ENCODE data around the gene CD44.

Gene CD44

DNA sequence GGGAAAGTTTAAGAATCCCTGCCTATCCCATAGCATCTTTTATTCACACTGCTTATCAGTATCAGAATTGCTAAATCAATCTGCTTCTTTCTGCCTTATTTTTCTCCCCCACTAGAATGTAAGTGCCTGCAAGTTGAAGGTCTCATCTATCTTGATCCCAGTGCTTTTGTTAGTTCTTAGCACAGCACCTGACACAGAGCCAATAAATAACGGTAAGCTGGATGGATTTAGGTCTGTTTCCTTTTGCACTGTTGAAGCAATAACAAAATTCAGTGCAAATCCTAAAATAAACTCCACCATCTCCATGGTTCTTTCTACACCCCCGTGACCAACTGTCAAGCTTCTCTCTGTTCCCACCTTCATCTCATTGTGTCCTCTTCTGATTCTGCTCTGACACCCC, 36.7 kb upstream of the CD44 start:
- TF ChIP-seq BACH2 (CRISPR knock-in tag; IDR thresholded peaks at IDR 0.05; ENCODE audit: borderline replicate concordance) (no peak), PPARA (CRISPR knock-in tag; IDR thresholded peaks at IDR 0.05; ENCODE audit: borderline replicate concordance) (no peak), ZNF8 (CRISPR knock-in tag; IDR thresholded peaks at IDR 0.05) (no peak), SNAI2 (CRISPR knock-in tag; IDR thresholded peaks at IDR 0.05) (no peak), PATZ1 (CRISPR knock-in tag; IDR thresholded peaks at IDR 0.05; ENCODE audit: borderline replicate concordance) (no peak), ZFP30 (CRISPR knock-in tag; IDR thresholded peaks at IDR 0.05) (no peak), CSDC2 (CRISPR knock-in tag; IDR thresholded peaks at IDR 0.05) (no peak), TOX (CRISPR knock-in tag; IDR thresholded peaks at IDR 0.05; ENCODE audit: borderline replicate concordance) (no peak), TSHZ2 (CRISPR knock-in tag; IDR thresholded peaks at IDR 0.05) (no peak), ZFP3 (CRISPR knock-in tag; IDR thresholded peaks at IDR 0.05) (no peak), ARNTL (CRISPR knock-in tag; IDR thresholded peaks at IDR 0.05; ENCODE audit: borderline replicate concordance, low read depth) (no peak), GLIS3 (CRISPR knock-in tag; IDR thresholded peaks at IDR 0.05) (no peak), CREB5 (CRISPR knock-in tag; IDR thresholded peaks at IDR 0.05; ENCODE audit: low read depth) (no peak), ZNF565 (CRISPR knock-in tag; conservative IDR thresholded peaks at IDR 0.05; ENCODE audit: low read depth) (no peak), ISL1 (CRISPR knock-in tag; IDR thresholded peaks at IDR 0.05) (no peak)
- TF ChIP-seq, protein P1, sequence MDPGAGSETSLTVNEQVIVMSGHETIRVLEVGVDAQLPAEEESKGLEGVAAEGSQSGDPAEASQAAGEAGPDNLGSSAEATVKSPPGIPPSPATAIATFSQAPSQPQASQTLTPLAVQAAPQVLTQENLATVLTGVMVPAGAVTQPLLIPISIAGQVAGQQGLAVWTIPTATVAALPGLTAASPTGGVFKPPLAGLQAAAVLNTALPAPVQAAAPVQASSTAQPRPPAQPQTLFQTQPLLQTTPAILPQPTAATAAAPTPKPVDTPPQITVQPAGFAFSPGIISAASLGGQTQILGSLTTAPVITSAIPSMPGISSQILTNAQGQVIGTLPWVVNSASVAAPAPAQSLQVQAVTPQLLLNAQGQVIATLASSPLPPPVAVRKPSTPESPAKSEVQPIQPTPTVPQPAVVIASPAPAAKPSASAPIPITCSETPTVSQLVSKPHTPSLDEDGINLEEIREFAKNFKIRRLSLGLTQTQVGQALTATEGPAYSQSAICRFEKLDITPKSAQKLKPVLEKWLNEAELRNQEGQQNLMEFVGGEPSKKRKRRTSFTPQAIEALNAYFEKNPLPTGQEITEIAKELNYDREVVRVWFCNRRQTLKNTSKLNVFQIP (CRISPR knock-in tag; IDR thresholded peaks at IDR 0.05; ENCODE audit: borderline replicate concordance, low read depth): no peak
- TF ChIP-seq, protein P2, sequence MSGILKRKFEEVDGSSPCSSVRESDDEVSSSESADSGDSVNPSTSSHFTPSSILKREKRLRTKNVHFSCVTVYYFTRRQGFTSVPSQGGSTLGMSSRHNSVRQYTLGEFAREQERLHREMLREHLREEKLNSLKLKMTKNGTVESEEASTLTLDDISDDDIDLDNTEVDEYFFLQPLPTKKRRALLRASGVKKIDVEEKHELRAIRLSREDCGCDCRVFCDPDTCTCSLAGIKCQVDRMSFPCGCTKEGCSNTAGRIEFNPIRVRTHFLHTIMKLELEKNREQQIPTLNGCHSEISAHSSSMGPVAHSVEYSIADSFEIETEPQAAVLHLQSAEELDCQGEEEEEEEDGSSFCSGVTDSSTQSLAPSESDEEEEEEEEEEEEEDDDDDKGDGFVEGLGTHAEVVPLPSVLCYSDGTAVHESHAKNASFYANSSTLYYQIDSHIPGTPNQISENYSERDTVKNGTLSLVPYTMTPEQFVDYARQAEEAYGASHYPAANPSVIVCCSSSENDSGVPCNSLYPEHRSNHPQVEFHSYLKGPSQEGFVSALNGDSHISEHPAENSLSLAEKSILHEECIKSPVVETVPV (CRISPR knock-in tag; IDR thresholded peaks at IDR 0.05): no peak
- ATAC-seq: no peak

DNA sequence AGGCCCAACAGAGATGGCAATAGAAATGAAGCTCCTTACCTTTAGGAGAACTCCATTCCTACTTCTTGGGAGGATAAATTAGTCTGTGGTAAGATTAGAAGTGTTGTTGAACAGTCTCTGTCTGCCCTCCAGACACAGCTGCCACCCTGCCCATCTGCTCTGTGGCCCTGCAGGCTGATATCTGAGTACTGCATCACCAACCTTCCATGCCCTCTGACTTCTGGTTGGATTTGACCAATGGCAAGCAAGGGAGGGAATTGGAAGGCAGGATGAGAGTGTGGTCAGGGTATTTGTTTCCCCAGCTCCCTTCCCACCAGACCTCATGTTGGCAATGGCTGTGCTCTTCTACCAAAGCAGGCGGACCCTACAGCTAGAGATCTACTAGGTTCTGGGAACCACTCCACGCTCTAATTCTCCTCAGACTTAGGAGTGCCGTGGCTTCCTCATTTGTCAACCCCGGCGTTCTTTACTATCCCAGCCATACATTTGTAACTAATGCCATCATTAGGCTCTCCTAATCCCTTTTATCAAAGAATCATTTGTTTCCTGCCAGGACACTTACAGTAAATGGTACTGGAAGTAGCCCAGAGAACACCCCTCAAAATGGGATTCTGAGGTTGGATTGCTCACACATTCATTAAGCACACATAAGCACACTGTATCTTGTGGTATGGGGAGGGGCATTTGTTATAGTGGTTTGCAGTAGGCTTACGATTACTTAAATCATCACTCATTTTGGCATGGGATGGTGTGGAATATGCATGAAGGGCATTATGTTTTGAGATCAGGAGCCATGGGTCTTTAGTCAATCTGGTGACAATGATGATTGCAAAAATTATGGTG, 35.4 kb upstream of the CD44 start:
- no peak for TF ChIP-seq TCF4 (CRISPR knock-in tag; IDR thresholded peaks at IDR 0.05; ENCODE audit: borderline replicate concordance)
- TF ChIP-seq ZC3H10 (CRISPR knock-in tag; IDR thresholded peaks at IDR 0.05): no peak
- TF ChIP-seq ZNF565 (CRISPR knock-in tag; conservative IDR thresholded peaks at IDR 0.05; ENCODE audit: low read depth): no peak
- TF ChIP-seq ZNF8 (CRISPR knock-in tag; IDR thresholded peaks at IDR 0.05): no peak
- no peak for TF ChIP-seq CREB5 (CRISPR knock-in tag; IDR thresholded peaks at IDR 0.05; ENCODE audit: low read depth)
- no peak for TF ChIP-seq TSHZ2 (CRISPR knock-in tag; IDR thresholded peaks at IDR 0.05)
- TF ChIP-seq TOX (CRISPR knock-in tag; IDR thresholded peaks at IDR 0.05; ENCODE audit: borderline replicate concordance): no peak
- TF ChIP-seq SNAI2 (CRISPR knock-in tag; IDR thresholded peaks at IDR 0.05): no peak
- no peak for TF ChIP-seq OSR1 (CRISPR knock-in tag; IDR thresholded peaks at IDR 0.05)
- TF ChIP-seq RARB (CRISPR knock-in tag; IDR thresholded peaks at IDR 0.05): no peak
- no peak for TF ChIP-seq ESRRG (CRISPR knock-in tag; IDR thresholded peaks at IDR 0.05)
- TF ChIP-seq PPARA (CRISPR knock-in tag; IDR thresholded peaks at IDR 0.05; ENCODE audit: borderline replicate concordance): no peak
- TF ChIP-seq ZFP3 (CRISPR knock-in tag; IDR thresholded peaks at IDR 0.05): no peak
- no peak for ATAC-seq
